ENCODE data around the gene NPAS4. TPM values are rescaled to one million over a fixed set of nuclear protein-coding genes. Genes with fewer than 3 reads are reported as not detected.

The NPAS4 gene
- total and polyA plus RNA-seq, 9 of the 15 experiments (the other 6 are each of a cell fraction or from before 2014, with no cell fraction given) = not detected

DNA sequence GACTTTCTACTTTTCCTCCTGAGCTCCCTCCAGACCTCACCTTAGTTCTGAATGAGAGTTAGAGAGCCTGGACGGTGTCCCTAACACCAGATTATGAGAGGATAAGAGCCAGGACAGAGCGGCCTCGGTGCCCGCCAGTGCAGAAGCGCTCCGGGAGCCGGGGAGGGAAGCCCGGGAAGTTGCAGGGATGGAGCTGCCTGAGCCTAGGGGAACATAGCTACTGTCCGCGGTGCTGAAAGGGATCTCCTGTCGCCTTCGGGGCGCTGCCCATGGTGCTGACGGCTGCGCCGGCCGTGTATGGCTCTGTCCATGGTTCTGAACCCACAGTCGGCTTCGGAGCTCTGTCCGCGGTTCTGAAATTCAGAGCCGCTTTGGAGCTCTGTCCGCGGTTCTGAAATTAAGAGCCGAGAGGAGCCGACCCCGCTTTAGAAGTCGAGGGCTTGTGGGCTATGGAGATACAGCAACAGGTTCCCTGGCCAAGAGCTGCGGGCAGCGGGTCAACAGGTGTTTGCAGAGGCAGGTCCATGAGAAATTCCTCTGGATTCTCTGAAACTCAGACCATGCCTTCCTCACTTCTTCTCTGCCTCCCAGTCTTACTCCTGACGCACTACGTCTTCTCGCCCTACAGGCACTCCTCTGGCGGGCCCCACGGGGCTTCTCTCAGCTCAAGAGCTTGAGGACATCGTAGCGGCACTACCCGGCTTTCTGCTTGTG lies 814 bp downstream of the NPAS4 start (continued):
- TF ChIP-seq, protein P1, sequence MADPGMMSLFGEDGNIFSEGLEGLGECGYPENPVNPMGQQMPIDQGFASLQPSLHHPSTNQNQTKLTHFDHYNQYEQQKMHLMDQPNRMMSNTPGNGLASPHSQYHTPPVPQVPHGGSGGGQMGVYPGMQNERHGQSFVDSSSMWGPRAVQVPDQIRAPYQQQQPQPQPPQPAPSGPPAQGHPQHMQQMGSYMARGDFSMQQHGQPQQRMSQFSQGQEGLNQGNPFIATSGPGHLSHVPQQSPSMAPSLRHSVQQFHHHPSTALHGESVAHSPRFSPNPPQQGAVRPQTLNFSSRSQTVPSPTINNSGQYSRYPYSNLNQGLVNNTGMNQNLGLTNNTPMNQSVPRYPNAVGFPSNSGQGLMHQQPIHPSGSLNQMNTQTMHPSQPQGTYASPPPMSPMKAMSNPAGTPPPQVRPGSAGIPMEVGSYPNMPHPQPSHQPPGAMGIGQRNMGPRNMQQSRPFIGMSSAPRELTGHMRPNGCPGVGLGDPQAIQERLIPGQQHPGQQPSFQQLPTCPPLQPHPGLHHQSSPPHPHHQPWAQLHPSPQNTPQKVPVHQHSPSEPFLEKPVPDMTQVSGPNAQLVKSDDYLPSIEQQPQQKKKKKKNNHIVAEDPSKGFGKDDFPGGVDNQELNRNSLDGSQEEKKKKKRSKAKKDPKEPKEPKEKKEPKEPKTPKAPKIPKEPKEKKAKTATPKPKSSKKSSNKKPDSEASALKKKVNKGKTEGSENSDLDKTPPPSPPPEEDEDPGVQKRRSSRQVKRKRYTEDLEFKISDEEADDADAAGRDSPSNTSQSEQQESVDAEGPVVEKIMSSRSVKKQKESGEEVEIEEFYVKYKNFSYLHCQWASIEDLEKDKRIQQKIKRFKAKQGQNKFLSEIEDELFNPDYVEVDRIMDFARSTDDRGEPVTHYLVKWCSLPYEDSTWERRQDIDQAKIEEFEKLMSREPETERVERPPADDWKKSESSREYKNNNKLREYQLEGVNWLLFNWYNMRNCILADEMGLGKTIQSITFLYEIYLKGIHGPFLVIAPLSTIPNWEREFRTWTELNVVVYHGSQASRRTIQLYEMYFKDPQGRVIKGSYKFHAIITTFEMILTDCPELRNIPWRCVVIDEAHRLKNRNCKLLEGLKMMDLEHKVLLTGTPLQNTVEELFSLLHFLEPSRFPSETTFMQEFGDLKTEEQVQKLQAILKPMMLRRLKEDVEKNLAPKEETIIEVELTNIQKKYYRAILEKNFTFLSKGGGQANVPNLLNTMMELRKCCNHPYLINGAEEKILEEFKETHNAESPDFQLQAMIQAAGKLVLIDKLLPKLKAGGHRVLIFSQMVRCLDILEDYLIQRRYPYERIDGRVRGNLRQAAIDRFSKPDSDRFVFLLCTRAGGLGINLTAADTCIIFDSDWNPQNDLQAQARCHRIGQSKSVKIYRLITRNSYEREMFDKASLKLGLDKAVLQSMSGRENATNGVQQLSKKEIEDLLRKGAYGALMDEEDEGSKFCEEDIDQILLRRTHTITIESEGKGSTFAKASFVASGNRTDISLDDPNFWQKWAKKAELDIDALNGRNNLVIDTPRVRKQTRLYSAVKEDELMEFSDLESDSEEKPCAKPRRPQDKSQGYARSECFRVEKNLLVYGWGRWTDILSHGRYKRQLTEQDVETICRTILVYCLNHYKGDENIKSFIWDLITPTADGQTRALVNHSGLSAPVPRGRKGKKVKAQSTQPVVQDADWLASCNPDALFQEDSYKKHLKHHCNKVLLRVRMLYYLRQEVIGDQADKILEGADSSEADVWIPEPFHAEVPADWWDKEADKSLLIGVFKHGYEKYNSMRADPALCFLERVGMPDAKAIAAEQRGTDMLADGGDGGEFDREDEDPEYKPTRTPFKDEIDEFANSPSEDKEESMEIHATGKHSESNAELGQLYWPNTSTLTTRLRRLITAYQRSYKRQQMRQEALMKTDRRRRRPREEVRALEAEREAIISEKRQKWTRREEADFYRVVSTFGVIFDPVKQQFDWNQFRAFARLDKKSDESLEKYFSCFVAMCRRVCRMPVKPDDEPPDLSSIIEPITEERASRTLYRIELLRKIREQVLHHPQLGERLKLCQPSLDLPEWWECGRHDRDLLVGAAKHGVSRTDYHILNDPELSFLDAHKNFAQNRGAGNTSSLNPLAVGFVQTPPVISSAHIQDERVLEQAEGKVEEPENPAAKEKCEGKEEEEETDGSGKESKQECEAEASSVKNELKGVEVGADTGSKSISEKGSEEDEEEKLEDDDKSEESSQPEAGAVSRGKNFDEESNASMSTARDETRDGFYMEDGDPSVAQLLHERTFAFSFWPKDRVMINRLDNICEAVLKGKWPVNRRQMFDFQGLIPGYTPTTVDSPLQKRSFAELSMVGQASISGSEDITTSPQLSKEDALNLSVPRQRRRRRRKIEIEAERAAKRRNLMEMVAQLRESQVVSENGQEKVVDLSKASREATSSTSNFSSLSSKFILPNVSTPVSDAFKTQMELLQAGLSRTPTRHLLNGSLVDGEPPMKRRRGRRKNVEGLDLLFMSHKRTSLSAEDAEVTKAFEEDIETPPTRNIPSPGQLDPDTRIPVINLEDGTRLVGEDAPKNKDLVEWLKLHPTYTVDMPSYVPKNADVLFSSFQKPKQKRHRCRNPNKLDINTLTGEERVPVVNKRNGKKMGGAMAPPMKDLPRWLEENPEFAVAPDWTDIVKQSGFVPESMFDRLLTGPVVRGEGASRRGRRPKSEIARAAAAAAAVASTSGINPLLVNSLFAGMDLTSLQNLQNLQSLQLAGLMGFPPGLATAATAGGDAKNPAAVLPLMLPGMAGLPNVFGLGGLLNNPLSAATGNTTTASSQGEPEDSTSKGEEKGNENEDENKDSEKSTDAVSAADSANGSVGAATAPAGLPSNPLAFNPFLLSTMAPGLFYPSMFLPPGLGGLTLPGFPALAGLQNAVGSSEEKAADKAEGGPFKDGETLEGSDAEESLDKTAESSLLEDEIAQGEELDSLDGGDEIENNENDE (IDR thresholded peaks at IDR 0.05; ENCODE audit: low read depth, low read length) = no peak
- TF ChIP-seq POLR2B (IDR thresholded peaks at IDR 0.05; ENCODE audit: low read depth, partially characterized antibody) = no peak
- TF ChIP-seq KDM1A (IDR thresholded peaks at IDR 0.05) = peak; percentile 50 to 70; a peak in 2 of 4 replicates
- peak; percentile 100 for TF ChIP-seq NCOA6 (IDR thresholded peaks at IDR 0.05)
- TF ChIP-seq YBX1 (IDR thresholded peaks at IDR 0.05) = no peak
- TF ChIP-seq TARDBP (IDR thresholded peaks at IDR 0.05) = peak; percentile 100
- TF ChIP-seq, protein P2, sequence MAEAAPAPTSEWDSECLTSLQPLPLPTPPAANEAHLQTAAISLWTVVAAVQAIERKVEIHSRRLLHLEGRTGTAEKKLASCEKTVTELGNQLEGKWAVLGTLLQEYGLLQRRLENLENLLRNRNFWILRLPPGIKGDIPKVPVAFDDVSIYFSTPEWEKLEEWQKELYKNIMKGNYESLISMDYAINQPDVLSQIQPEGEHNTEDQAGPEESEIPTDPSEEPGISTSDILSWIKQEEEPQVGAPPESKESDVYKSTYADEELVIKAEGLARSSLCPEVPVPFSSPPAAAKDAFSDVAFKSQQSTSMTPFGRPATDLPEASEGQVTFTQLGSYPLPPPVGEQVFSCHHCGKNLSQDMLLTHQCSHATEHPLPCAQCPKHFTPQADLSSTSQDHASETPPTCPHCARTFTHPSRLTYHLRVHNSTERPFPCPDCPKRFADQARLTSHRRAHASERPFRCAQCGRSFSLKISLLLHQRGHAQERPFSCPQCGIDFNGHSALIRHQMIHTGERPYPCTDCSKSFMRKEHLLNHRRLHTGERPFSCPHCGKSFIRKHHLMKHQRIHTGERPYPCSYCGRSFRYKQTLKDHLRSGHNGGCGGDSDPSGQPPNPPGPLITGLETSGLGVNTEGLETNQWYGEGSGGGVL (CRISPR knock-in tag; IDR thresholded peaks at IDR 0.05) = peak; percentile 76; the same call in 1 of the 2 replicates
- TF ChIP-seq ZNF586 (CRISPR knock-in tag; conservative IDR thresholded peaks at IDR 0.05) = peak; percentile 79; the same call in 1 of the 2 replicates
- TF ChIP-seq CREB1 (IDR thresholded peaks at IDR 0.05) = peak; percentile 68; the same call in 1 of the 2 replicates
- peak; percentile 97 for TF ChIP-seq CREB1 (CRISPR knock-in tag; IDR thresholded peaks at IDR 0.05)
- TF ChIP-seq WHSC1 (IDR thresholded peaks at IDR 0.05; ENCODE audit: low read length) = no peak
- TF ChIP-seq, protein P3, sequence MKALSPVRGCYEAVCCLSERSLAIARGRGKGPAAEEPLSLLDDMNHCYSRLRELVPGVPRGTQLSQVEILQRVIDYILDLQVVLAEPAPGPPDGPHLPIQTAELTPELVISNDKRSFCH (CRISPR knock-in tag; IDR thresholded peaks at IDR 0.05) = peak; percentile 88
- TF ChIP-seq, protein P3 (tag; IDR thresholded peaks at IDR 0.05) = peak; percentile 95; the same call in 1 of the 2 replicates
- no peak for TF ChIP-seq SIX5 (IDR thresholded peaks at IDR 0.05; ENCODE audit: borderline replicate concordance in 1 of 2, insufficient read depth in 1 of 2, low read depth in 1 of 2, low read length in 2 of 2)
- TF ChIP-seq ZNF444 (CRISPR knock-in tag; IDR thresholded peaks at IDR 0.05) = peak; percentile 93
